B cell (primary cell): ENCODE results near the gene PCDHGB1. TPM values are rescaled to one million over a fixed set of nuclear protein-coding genes. Genes with fewer than 3 reads are reported as not detected.

Experiments
- ATAC-seq: fragments of 200-7000 bp; cut with Tn5 transposase; one replicate; pipeline ENCODE4 v1.10.0; 2021; ENCODE audit warnings: low read depth, mild to moderate bottlenecking, moderate number of reproducible peaks, moderate library complexity
- CTCF ChIA-PET: fragments of 350-600 bp; sonication (Branson Sonifier 250); formaldehyde crosslinking; loops from one replicate; lab custom pipeline; 2021; ENCODE audit warnings: antibody characterized with exemption, inconsistent platforms; lab: Charles Lee
- POLR2A ChIA-PET: fragments of 350-600 bp; sonication (Branson Sonifier 250); formaldehyde crosslinking; loops from one replicate; lab custom pipeline; 2021; ENCODE audit warnings: antibody characterized with exemption; lab: Charles Lee
- DNase-seq: peaks from one replicate; pipeline ENCODE4 v3.0.0; 2013
- H2AFZ ChIP-seq: 2 replicates; pipeline ENCODE4 v1.6.1; 2012; ENCODE audit warnings: mild to moderate bottlenecking, low read depth, low read length; ENCODE audit not compliant: insufficient read depth, poor library complexity, severe bottlenecking
- H3K27ac ChIP-seq, 2 donors: 1 replicate in 1 of 2; 2 replicates in 1 of 2; pipeline ENCODE4 v1.5.1; 2012 to 2013; ENCODE audit warnings: low read length in 2 of 2, mild to moderate bottlenecking in 2 of 2, moderate library complexity in 1 of 2
- H3K27me3 ChIP-seq, 4 experiments: fragments of 200-600 bp in 1 of 4; sonication (generic) in 1 of 4; replicated peaks in 1 of 4; 1 replicate in 2 of 4; 2 replicates in 2 of 4; pipeline versions ENCODE4 v1.6.1 to v1.7.0; 2013 to 2016; ENCODE audit warnings: low read length in 3 of 4, mild to moderate bottlenecking in 2 of 4, mixed read lengths in 1 of 4, moderate library complexity in 1 of 4; ENCODE audit not compliant: insufficient read depth in 4 of 4, control insufficient read depth in 3 of 4; ENCODE audit errors: control extremely low read depth in 1 of 4
- H3K36me3 ChIP-seq, 2 experiments: replicated peaks in 1 of 2; 1 replicate in 1 of 2; 2 replicates in 1 of 2; pipeline versions ENCODE4 v1.6.1 to v1.7.1; 2013; ENCODE audit warnings: low read length in 1 of 2; ENCODE audit not compliant: insufficient read depth in 2 of 2, control insufficient read depth in 1 of 2; ENCODE audit errors: control extremely low read depth in 1 of 2, extremely low read depth in 1 of 2
- H3K4me1 ChIP-seq, 2 donors: fragments of 200-600 bp in 1 of 2; sonication (generic) in 1 of 2; 1 replicate in 1 of 2; 2 replicates in 1 of 2; pipeline versions ENCODE4 v1.5.1 to v1.6.1; 2013 to 2017; ENCODE audit warnings: low read length in 2 of 2; ENCODE audit not compliant: control insufficient read depth in 2 of 2, insufficient read depth in 2 of 2
- H3K4me2 ChIP-seq: replicated peaks from 2 replicates; pipeline ENCODE3; 2012; ENCODE audit warnings: mild to moderate bottlenecking, low read depth, low read length; ENCODE audit not compliant: poor library complexity, severe bottlenecking
- H3K4me3 ChIP-seq, 5 experiments: fragments of 200-600 bp in 1 of 5; sonication (generic) in 1 of 5; 1 replicate in 3 of 5; 2 replicates in 2 of 5; pipeline versions ENCODE4 v1.5.1 to v1.7.0; 2011 to 2016; ENCODE audit warnings: low read length in 4 of 5, mild to moderate bottlenecking in 4 of 5, low read depth in 2 of 5, control low read depth in 1 of 5, moderate library complexity in 1 of 5; ENCODE audit not compliant: insufficient read depth in 1 of 5; ENCODE audit errors: control extremely low read depth in 1 of 5, extremely low read depth in 1 of 5
- H3K79me2 ChIP-seq: fragments of 200-600 bp; sonication (generic); one replicate; pipeline ENCODE4 v1.6.0; 2016; ENCODE audit warnings: low read length; ENCODE audit not compliant: control insufficient read depth, insufficient read depth
- H3K9ac ChIP-seq: fragments of 200-600 bp; sonication (generic); 2 replicates; pipeline ENCODE4 v1.6.1; 2017; ENCODE audit warnings: mild to moderate bottlenecking, low read length, moderate library complexity
- H3K9me3 ChIP-seq, 3 donors: one replicate each; pipeline versions ENCODE4 v1.6.1 to v1.7.1; 2013; ENCODE audit warnings: low read length in 2 of 3; ENCODE audit not compliant: control insufficient read depth in 2 of 3, insufficient read depth in 1 of 3; ENCODE audit errors: control extremely low read depth in 1 of 3
- H4K20me1 ChIP-seq: 2 replicates; pipeline ENCODE4 v1.6.0; 2012; ENCODE audit warnings: mild to moderate bottlenecking, low read length; ENCODE audit not compliant: insufficient read depth, control insufficient read depth, poor library complexity, severe bottlenecking
- H3K27ac Mint-ChIP-seq: one replicate; pipeline ENCODE4 v1.8.0; 2021; ENCODE audit warnings: mixed read lengths
- H3K27me3 Mint-ChIP-seq: one replicate; pipeline ENCODE4 v1.8.0; 2021; ENCODE audit warnings: mixed read lengths
- H3K4me1 Mint-ChIP-seq: one replicate; pipeline ENCODE4 v1.8.0; 2021; ENCODE audit warnings: mixed read lengths
- H3K4me3 Mint-ChIP-seq: one replicate; pipeline ENCODE4 v1.8.0; 2021; ENCODE audit warnings: mixed read lengths
- H3K9me3 Mint-ChIP-seq: one replicate; pipeline ENCODE4 v1.8.0; 2022; ENCODE audit warnings: mixed read lengths; ENCODE audit not compliant: insufficient read depth
- EZH2 ChIP-seq: IDR thresholded peaks from 2 replicates; pipeline ENCODE4 v1.6.1; 2012; ENCODE audit warnings: borderline replicate concordance, low read depth, mild to moderate bottlenecking, moderate library complexity, low read length; ENCODE audit not compliant: insufficient read depth, poor library complexity, severe bottlenecking
- WGBS: methylation state at CpG from one replicate; pipeline ENCODE4 v1.1.5; 2013; ENCODE audit warnings: missing lambda C conversion rate; ENCODE audit not compliant: insufficient coverage; 5-methylcytosine and 5-hydroxymethylcytosine counted together
- intact Hi-C: fragments of 100-400 bp; cut with micrococcal nuclease; formaldehyde crosslinking; loops from one replicate; pipeline ENCODE4 v1.10.0; 2022
- polyA plus RNA-seq: library from polyadenylated mRNA; depleted of rRNA; stranded (reverse); fragments of >200 nt; gene quantifications from 2 replicates; pipeline ENCODE4 v1.2.3, GENCODE V29; 2012
- total RNA-seq, 2 donors: library from RNA; stranded (reverse); fragments of 120-200 nt in 1 of 2; gene quantifications; 1 replicate in 1 of 2; 2 replicates in 1 of 2; pipeline versions ENCODE4 v1.2.3 to v1.2.4, GENCODE V29; 2013 to 2022
- TF ChIP-seq, protein P1 (sequence below): fragments of 200-600 bp; IDR thresholded peaks from one replicate; pipeline ENCODE4 v1.8.0; 2022; ENCODE audit warnings: antibody characterized with exemption, mild to moderate bottlenecking

The PCDHGB1 gene
- total and polyA plus RNA-seq, 2 donors (not counting 1 experiment from before 2014, with no cell fraction given): 0.10 to 0.69 TPM

DNA sequence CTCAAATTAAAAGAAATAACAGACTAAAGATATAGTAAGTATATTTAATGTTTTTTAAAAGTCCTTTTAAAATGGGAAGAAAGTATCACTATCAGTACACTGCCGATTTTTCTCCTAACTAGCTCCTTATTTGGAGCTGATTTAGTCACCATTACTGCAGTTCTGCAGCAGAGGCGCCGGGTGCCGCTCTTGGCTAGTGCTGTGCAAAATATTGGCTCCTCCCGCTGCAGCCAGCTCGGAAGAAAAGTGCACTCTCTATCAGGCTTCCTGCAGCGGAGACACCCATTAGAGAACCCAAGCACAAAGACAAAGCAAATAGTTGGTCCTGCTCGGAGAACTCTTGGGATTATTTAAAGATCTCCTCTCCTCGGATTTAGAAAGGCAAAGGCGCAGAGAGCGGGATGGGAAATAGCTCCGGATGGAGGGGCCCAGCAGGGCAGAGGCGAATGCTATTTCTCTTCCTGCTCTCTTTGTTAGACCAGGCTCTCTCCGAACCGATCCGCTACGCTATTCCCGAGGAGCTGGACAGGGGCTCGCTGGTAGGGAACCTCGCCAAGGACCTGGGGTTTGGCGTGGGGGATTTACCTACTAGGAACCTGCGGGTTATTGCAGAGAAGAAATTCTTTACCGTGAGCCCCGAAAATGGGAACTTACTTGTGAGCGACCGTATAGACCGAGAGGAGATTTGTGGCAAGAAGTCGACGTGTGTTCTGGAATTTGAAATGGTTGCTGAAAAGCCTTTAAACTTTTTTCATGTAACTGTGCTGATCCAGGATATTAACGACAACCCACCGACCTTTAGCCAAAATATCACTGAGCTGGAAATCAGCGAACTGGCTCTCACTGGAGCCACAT is 20.3 kb downstream of the PCDHGB1 start, which contains the start of gene PCDHGB3:
Gene PCDHGB3, plus strand, starts transcription at position 249 of the 855 bp plus-strand sequence. Its CDS starts 153 bp downstream, at position 402.
- POLR2A ChIA-PET: no interaction called here
- Histone ChIP-seq H3K36me3 (no peaks in the 10 kb centered on the region), H3K9me3 (peaks cover 4 to 61% (median 45%) of the 10 kb centered on the region in 3 donors), H3K27ac (no peak within 1 kb of the TSS), H3K4me1 (peaks cover 0 to 5% of the 10 kb centered on the region in 2 donors), H3K9ac (peak within 1 kb of the TSS; percentile 51), H2AFZ (peak within 1 kb of the TSS; percentile 71), H4K20me1 (no peaks in the 10 kb centered on the region), H3K4me3 (peak within 1 kb of the TSS in 4 of 5 experiments; percentile 23 to 55 (median 38)), H3K79me2 (no peaks in the 10 kb centered on the region), H3K27me3 (peaks cover 0 to 65% (median 39%) of the 10 kb centered on the region in 4 experiments), H3K4me2 (peak within 1 kb of the TSS; percentile 58)
- H3K9me3 Mint-ChIP-seq: peaks cover 9% of the 10 kb centered on the region
- ATAC-seq: peak; percentile 74
- 26% methylated on average over 32 of the region's 32 CpGs for WGBS
- intact Hi-C loops: loop anchor here (1.0 to 5.0 kb wide), 2 partner anchors 32 to 188 kb away; partner anchors contain the start of gene PCDHGA9
- CTCF ChIA-PET: interaction anchor here (0.7 to 3.0 kb wide), 15 partner anchors 12 to 509 kb away, joined by 3 to 17 read pairs (median 4); partner anchors contain the start of genes PCDHGA10, PCDHGA11, PCDHGA12 and PCDHGC3
- H3K4me3 Mint-ChIP-seq: peak within 1 kb of the TSS; percentile 82
- peak within 1 kb of the TSS; percentile 39 for H3K27ac Mint-ChIP-seq
- TF ChIP-seq EZH2: no peak
- TF ChIP-seq, protein P1, sequence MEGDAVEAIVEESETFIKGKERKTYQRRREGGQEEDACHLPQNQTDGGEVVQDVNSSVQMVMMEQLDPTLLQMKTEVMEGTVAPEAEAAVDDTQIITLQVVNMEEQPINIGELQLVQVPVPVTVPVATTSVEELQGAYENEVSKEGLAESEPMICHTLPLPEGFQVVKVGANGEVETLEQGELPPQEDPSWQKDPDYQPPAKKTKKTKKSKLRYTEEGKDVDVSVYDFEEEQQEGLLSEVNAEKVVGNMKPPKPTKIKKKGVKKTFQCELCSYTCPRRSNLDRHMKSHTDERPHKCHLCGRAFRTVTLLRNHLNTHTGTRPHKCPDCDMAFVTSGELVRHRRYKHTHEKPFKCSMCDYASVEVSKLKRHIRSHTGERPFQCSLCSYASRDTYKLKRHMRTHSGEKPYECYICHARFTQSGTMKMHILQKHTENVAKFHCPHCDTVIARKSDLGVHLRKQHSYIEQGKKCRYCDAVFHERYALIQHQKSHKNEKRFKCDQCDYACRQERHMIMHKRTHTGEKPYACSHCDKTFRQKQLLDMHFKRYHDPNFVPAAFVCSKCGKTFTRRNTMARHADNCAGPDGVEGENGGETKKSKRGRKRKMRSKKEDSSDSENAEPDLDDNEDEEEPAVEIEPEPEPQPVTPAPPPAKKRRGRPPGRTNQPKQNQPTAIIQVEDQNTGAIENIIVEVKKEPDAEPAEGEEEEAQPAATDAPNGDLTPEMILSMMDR: peak; percentile 38
- peak; percentile 54 for DNase-seq
- H3K27me3 Mint-ChIP-seq: peaks cover 53% of the 10 kb centered on the region
- H3K4me1 Mint-ChIP-seq: peaks cover 8% of the 10 kb centered on the region
